Osteoblast (primary cell): ENCODE data around the gene DUSP15. TPM values are rescaled to one million over a fixed set of nuclear protein-coding genes. Genes with fewer than 3 reads are reported as not detected.

Experiments
- DNase-seq: peaks from one replicate; pipeline ENCODE4 v3.0.0; 2011; ENCODE audit warnings: low spot score, mixed read lengths; ENCODE audit not compliant: insufficient read length; ENCODE audit errors: missing footprints
- H2AFZ ChIP-seq: 2 replicates; pipeline ENCODE4 v1.6.0; 2011; ENCODE audit warnings: mild to moderate bottlenecking, low read length
- H3K27ac ChIP-seq: 2 replicates; pipeline ENCODE4 v1.5.1; 2011; ENCODE audit warnings: mild to moderate bottlenecking, low read depth, low read length, moderate library complexity
- H3K27me3 ChIP-seq: 2 replicates; pipeline ENCODE4 v1.6.0; 2012; ENCODE audit warnings: mild to moderate bottlenecking, control low read depth, inconsistent platforms, low read length, moderate library complexity; ENCODE audit not compliant: insufficient read depth
- H3K36me3 ChIP-seq: 2 replicates; pipeline ENCODE4 v1.5.1; 2011; ENCODE audit warnings: mild to moderate bottlenecking, low read length, control low read depth, moderate library complexity; ENCODE audit not compliant: insufficient read depth
- H3K4me1 ChIP-seq: 2 replicates; pipeline ENCODE4 v1.5.1; 2011; ENCODE audit warnings: mild to moderate bottlenecking, low read length, control low read depth, moderate library complexity; ENCODE audit not compliant: insufficient read depth
- H3K4me2 ChIP-seq: 2 replicates; pipeline ENCODE4 v1.6.0; 2011; ENCODE audit warnings: mild to moderate bottlenecking, low read length; ENCODE audit not compliant: insufficient read depth
- H3K4me3 ChIP-seq: fragments of 200-600 bp; sonication (generic); 3 replicates; pipeline ENCODE4 v1.5.1; 2012; ENCODE audit warnings: mild to moderate bottlenecking, low read length, inconsistent platforms; ENCODE audit not compliant: insufficient read depth
- H3K79me2 ChIP-seq: 2 replicates; pipeline ENCODE4 v1.6.0; 2012; ENCODE audit warnings: mild to moderate bottlenecking, low read length, control low read depth, inconsistent platforms; ENCODE audit not compliant: insufficient read depth
- H3K9me3 ChIP-seq: 2 replicates; pipeline ENCODE4 v1.5.1; 2011; ENCODE audit warnings: low read depth, low read length, control low read depth
- H4K20me1 ChIP-seq: 2 replicates; pipeline ENCODE4 v1.6.0; 2012; ENCODE audit warnings: mild to moderate bottlenecking, low read length, control low read depth; ENCODE audit not compliant: insufficient read depth
- total RNA-seq: library from RNA; depleted of rRNA; stranded (reverse); fragments of >200 nt; gene quantifications from 2 replicates; pipeline ENCODE4 v1.2.3, GENCODE V29; 2012
- TF ChIP-seq, protein P1 (sequence below): IDR thresholded peaks from 2 replicates; pipeline ENCODE4 v1.5.1; 2011; ENCODE audit warnings: mild to moderate bottlenecking, low read depth, low read length, moderate library complexity; ENCODE audit errors: extremely low read depth

The DUSP15 gene
- total RNA-seq, 1 donor = 1.4 TPM

DNA sequence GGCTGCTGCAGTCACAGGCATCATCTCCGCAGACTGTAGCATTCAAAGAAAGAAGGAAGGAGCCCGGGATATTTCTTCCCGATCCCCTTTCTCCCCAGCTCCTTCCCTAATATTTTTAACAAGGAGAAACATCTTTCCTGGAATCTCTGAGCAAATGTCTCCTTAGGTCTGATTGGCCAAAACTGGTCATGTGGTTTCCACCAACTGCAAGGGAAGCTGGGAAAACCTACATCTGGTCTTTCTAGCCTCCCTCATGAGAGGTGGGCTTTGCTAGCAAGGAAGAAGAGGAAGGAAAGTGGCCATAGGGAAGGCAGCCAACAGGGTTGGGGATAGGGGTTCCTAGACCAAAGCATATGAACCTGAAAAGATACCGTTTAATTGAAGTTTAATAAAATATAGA lies 46.4 kb upstream of the DUSP15 start:
- Histone ChIP-seq H4K20me1 (no peaks in the 10 kb centered on the region), H3K27ac (no peak overlapping the region), H3K27me3 (peaks cover 17% of the 10 kb centered on the region), H3K9me3 (no peaks in the 10 kb centered on the region), H3K4me1 (no peaks in the 10 kb centered on the region), H3K4me3 (no peak overlapping the region), H3K4me2 (no peak overlapping the region), H3K36me3 (no peaks in the 10 kb centered on the region), H2AFZ (no peak overlapping the region), H3K79me2 (no peaks in the 10 kb centered on the region)
- DNase-seq = no peak
- TF ChIP-seq, protein P1, sequence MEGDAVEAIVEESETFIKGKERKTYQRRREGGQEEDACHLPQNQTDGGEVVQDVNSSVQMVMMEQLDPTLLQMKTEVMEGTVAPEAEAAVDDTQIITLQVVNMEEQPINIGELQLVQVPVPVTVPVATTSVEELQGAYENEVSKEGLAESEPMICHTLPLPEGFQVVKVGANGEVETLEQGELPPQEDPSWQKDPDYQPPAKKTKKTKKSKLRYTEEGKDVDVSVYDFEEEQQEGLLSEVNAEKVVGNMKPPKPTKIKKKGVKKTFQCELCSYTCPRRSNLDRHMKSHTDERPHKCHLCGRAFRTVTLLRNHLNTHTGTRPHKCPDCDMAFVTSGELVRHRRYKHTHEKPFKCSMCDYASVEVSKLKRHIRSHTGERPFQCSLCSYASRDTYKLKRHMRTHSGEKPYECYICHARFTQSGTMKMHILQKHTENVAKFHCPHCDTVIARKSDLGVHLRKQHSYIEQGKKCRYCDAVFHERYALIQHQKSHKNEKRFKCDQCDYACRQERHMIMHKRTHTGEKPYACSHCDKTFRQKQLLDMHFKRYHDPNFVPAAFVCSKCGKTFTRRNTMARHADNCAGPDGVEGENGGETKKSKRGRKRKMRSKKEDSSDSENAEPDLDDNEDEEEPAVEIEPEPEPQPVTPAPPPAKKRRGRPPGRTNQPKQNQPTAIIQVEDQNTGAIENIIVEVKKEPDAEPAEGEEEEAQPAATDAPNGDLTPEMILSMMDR = no peak

DNA sequence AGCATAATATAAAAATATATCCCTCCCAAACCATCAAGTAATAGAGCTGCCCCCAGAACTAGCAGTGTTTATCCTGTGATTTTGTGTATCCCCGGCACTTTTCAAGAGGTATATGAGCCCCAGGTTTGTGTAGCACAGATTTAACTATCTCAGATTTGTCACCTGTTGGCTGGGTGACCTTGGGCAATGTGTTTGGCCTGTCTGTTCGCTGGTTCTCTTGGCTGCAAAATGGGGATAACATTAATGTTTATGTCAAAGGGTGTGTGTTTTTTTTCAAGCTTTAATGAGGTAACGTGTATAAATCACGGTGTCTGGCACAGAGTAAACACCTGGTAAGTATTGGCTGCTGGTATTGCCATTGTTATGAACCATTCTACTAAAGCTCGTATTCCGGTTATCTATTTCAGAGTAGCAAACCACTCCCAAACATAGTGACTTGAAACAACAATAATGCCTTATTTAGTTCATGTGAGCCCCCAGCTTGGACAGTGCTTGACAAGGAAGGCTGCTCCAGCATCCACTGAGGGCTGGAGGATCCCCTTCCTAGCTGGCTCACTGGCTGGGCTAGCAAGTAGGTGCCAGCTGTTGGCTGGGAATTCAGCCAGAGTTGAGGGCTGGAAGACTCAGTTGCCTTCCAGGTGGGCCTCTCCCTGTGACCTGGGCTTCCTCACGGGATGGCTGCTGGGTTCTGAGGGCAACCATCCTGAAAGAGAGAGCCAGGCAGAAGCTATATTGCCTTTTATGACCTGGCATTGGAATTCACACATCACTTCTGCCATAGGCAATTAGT lies 45.4 kb upstream of the DUSP15 start:
- Histone ChIP-seq H3K27ac (no peak overlapping the region), H4K20me1 (no peaks in the 10 kb centered on the region), H3K79me2 (no peaks in the 10 kb centered on the region), H3K9me3 (no peaks in the 10 kb centered on the region), H2AFZ (no peak overlapping the region), H3K36me3 (no peaks in the 10 kb centered on the region), H3K4me1 (no peaks in the 10 kb centered on the region), H3K4me2 (no peak overlapping the region), H3K4me3 (no peak overlapping the region), H3K27me3 (peaks cover 17% of the 10 kb centered on the region)
- DNase-seq = no peak
- TF ChIP-seq, protein P1 = no peak

DNA sequence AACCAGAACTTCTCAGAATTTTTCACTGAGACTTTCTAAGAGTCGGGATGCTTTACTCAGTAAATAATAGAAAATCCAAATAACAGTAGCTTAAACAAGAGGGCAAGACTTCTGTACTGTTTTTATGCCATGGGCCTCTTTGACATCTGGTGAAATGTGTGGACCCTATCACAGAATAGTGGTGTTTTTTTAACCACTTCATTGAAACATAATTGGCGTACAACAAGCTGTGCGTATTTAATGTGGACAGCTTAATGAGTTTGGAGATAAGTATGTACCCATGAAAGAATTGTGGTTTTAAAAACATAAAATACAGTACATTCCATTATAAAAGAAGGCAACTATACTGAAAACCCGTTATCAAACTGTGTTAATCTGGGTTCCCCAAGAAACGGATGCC lies 43.8 kb upstream of the DUSP15 start:
- no peaks in the 10 kb centered on the region for H3K9me3 ChIP-seq
- H3K36me3 ChIP-seq = no peaks in the 10 kb centered on the region
- H3K4me3 ChIP-seq = no peak overlapping the region
- no peak for DNase-seq
- no peak overlapping the region for H3K27ac ChIP-seq
- no peaks in the 10 kb centered on the region for H3K4me1 ChIP-seq
- peaks cover 17% of the 10 kb centered on the region for H3K27me3 ChIP-seq
- TF ChIP-seq, protein P1 = no peak
- H3K79me2 ChIP-seq = no peaks in the 10 kb centered on the region
- H2AFZ ChIP-seq = no peak overlapping the region
- H4K20me1 ChIP-seq = no peaks in the 10 kb centered on the region
- no peak overlapping the region for H3K4me2 ChIP-seq

DNA sequence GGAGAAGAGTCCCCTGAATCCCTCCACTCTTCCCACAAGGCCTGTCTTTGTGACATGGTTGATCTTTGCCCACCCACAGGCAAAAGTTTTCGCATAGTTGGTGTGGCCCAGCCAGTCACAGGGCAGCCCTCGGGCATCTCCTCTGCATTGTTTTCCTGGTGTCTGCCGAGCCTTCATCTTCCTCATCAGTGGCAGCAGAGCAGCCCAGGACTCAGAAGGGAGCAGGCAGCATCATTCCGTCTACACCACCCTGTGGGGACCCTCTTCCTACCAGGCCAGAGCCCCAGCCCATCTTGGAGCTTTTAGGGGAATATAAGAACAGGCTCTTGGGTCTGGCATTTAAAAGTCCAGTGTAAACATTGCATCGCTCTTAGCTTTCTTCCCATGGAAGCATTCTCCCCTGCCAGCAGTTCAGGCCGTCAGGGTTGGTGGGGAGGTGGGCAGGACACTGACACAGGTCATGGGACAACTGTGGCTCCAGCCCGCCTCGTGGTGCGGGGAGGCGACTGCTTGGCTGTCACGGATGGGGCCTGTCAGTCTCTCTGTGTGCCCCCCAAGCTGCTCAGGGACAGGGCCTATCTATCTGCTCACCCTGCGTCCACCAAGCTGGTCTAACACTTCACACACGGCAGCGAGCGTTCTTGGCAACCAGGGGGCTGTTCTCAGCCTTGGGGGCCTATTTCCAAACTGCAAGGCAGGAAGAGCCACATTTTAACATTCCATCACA lies 43.3 kb upstream of the DUSP15 start:
- Histone ChIP-seq H3K79me2 (no peaks in the 10 kb centered on the region), H4K20me1 (no peaks in the 10 kb centered on the region), H3K27ac (no peak overlapping the region), H3K27me3 (peaks cover 16% of the 10 kb centered on the region), H3K36me3 (no peaks in the 10 kb centered on the region), H2AFZ (no peak overlapping the region), H3K4me1 (no peaks in the 10 kb centered on the region), H3K4me2 (no peak overlapping the region), H3K4me3 (no peak overlapping the region), H3K9me3 (no peaks in the 10 kb centered on the region)
- no peak for DNase-seq
- TF ChIP-seq, protein P1 = no peak
